LNCAP (cell line): ENCODE data around the gene RASGRP4.

Experiments used
- TF ChIP-seq, protein P1 (sequence below): fragments of 450-650 bp; IDR thresholded peaks from 2 replicates; pipeline ENCODE4 v1.5.1; 2017; ENCODE audit warnings: mild to moderate bottlenecking

Gene RASGRP4

GRCh38 chr19:38422438-38422837 lies 3.6 kb downstream of the RASGRP4 start:
- TF ChIP-seq, protein P1, sequence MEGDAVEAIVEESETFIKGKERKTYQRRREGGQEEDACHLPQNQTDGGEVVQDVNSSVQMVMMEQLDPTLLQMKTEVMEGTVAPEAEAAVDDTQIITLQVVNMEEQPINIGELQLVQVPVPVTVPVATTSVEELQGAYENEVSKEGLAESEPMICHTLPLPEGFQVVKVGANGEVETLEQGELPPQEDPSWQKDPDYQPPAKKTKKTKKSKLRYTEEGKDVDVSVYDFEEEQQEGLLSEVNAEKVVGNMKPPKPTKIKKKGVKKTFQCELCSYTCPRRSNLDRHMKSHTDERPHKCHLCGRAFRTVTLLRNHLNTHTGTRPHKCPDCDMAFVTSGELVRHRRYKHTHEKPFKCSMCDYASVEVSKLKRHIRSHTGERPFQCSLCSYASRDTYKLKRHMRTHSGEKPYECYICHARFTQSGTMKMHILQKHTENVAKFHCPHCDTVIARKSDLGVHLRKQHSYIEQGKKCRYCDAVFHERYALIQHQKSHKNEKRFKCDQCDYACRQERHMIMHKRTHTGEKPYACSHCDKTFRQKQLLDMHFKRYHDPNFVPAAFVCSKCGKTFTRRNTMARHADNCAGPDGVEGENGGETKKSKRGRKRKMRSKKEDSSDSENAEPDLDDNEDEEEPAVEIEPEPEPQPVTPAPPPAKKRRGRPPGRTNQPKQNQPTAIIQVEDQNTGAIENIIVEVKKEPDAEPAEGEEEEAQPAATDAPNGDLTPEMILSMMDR, result no peak

DNA sequence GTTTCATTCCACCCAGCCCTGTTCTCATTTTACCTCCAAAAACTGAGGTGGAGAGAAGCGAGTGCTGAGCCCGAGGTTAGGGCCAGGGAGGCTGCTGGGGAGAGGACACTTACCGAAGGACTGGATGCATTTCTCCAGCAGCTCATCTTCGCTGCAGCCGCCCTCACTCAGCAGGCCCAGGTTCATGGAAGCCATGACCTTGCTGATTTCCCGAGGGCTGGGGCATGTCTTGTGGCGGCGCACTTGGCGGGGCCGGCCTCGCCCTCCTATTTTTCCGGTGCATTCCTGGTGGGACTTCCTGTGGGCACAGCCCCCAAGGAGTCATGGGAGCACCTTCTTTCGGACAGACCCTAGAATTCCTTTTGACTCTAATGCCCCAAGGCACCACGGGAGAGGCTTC lies 4.2 kb downstream of the RASGRP4 start:
- TF ChIP-seq, protein P1, result no peak

GRCh38 chr19:38420935-38421334 lies 5.1 kb downstream of the RASGRP4 start:
- TF ChIP-seq, protein P1, result no peak

DNA sequence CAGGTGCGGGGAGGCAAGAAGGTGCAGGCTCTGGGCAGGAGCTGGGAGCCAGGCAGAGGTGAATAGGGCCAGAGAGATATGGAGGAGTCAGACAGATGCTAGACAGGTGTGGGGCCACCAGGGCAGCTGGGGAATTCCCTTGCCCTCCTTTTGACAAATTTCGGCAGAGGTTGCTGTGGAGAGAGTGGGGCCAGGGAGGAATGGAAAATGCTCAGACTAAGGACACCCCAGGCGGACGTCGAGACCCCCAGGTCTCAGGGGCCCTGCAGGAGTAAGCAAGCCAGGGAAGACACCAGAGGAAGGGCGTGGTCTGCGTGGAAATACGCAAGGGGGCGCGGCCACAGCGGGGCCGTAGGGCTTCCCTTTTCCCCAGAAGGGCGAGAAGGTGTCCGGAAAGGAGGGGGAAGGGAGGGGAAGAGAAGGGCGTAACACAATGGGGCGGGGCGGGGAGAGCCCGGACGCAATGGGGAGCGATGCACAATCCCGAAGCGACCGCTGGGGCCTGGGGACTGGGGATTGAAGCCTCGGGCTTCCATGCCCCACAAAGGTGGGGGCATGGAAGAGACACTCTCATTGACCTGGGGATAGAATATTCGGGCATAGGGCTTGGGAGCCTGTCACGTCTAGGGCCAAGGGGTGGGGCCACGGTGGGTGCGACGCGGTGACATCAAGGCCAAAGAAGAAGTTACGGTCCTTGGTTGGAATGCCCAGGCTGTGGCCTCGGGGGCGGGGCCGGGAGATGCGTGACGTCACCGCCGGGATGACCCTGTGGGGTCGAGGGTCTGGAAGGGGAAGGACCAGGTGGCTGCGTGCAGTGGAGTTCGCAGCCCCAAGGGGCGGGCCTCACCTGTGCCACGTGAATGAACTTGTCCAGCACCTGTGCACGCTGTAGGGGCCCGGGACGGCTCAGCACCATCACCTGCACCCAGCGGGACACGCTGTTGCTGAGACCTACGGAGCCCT lies 8.2 kb downstream of the RASGRP4 start:
- TF ChIP-seq, protein P1, result no peak

DNA sequence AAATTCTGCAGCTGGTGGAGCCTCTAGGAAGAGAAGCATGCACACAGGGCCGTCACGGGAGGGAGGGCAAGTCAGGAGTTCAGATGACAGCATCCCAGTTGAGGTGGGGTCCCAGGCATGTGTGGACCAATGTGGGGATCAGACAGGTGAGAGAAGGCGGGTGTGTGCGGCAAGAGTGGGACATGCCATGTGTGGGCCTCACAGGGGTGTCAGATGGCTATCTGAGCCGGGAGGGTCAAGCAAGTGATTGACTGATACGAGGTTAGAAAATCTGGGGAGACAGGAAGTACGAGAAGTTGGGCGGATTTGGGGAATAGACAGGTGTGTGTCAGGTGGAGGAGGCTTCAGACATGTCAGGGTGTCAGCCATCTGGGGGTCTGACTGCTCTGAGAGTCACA lies 8.9 kb downstream of the RASGRP4 start:
- TF ChIP-seq, protein P1, result no peak

DNA sequence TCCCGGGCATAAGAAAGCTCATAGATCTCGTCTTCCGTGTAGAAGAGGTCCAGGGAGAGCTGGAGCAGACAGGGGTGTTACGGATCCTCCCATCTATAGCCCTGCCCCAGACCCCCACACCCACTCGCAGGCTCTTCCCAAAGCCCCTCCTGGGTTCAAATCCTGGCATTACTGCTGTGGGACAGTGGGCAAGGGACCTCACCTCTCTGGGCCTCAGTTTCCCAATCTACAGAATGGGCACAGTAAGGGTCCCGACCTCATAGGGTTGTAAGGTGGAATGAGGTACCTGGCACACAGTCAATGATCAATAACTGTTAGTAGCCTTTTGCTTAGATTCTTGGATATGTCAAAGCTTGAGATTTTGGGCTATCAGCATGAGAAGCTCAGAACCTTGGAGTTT lies 12.6 kb downstream of the RASGRP4 start:
- TF ChIP-seq, protein P1, result no peak

GRCh38 chr19:38412961-38413360 lies 13.1 kb downstream of the RASGRP4 start:
- TF ChIP-seq, protein P1, result no peak
